Measurements from ENCODE around the gene NISCH.

Gene NISCH

DNA sequence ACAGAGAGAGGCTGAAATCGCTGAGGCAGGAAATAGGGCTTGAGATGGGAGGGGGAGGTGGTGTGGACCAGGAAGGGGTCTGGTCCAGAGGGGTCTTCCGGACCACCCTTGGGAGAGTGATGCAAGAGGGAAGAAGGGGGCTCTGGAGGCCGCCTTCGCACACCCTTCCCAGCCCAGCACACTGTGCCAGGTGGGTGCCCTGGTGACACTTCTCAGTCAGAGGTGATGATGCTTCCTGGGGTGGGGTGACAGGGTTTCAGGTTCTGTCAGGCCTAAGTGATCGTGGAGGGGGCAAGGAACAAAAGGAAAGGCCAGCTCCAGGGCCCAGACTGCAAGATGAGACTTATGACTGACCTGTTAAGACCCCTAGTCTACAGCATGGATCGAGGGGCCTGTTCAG is 23.2 kb upstream of the NISCH start:
- Mint-ChIP-seq H3K36me3 (ENCODE audit: low read depth) (no peaks in the 10 kb centered on the region), H3K27ac (no peak overlapping the region), H3K4me3 (no peak overlapping the region), H3K27me3 (no peaks in the 10 kb centered on the region), H3K9me3 (no peaks in the 10 kb centered on the region), H3K4me1 (ENCODE audit: low read depth) (no peaks in the 10 kb centered on the region)

DNA sequence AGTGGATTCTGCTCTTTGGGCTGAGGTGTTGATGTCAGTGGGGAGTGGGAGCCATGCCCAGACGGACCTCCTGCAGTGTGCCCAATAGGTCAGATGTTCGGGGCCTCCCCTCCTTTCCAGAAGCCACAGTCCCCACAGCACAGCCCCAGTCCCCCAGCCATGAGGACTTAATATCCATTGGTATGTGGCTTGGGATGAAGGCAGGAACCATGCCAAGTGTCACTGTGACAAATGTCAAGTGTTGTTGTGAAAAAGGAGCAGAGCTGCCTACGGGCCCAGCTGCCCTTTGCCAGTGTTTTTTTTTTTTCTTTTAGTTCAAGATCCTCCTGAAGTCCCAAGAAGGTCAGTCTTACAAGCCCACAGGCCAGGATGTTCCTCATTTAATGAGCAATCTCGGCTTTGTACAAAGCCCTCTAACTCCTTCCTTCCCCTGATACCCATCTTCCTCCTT is 22.7 kb upstream of the NISCH start:
- no peaks in the 10 kb centered on the region for H3K4me1 Mint-ChIP-seq (ENCODE audit: low read depth)
- no peaks in the 10 kb centered on the region for H3K27me3 Mint-ChIP-seq
- H3K4me3 Mint-ChIP-seq, result no peak overlapping the region
- no peaks in the 10 kb centered on the region for H3K36me3 Mint-ChIP-seq (ENCODE audit: low read depth)
- no peaks in the 10 kb centered on the region for H3K9me3 Mint-ChIP-seq
- H3K27ac Mint-ChIP-seq, result no peak overlapping the region

DNA sequence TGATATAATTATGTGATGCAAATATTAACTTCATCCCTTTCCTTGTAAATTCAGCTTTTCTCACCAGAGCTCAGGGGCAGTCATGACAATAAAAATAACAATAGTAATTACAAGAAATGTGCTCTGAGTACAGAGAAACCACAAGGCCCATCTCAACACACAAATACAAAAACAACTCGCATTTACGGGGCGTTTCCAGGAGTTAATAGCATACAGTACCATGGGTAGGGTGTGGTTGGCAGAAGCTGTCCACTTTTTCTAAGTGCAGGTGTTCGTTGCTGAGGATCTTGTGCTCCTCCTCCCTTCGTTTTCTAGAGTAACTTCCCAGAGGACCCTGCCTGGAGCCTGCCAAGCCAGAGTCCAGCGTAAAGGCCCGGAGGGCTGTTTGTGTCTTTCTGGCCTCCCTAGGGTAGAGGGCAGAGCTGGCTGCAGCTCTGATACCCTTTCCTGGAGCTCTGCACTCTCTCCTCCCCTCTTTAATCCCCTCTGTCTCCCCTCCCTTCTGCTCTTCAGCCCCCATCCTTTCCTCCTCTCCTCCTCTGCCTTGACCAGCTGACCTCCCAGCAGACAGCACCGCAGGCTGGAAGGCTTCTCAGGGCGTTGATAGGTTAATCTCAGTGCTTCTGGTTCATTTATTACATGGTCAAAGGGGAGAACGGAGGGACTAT is 21.9 kb upstream of the NISCH start:
- Mint-ChIP-seq H3K4me1 (ENCODE audit: low read depth) (no peaks in the 10 kb centered on the region), H3K27ac (no peak overlapping the region), H3K4me3 (no peak overlapping the region), H3K9me3 (no peaks in the 10 kb centered on the region), H3K36me3 (ENCODE audit: low read depth) (no peaks in the 10 kb centered on the region), H3K27me3 (no peaks in the 10 kb centered on the region)

DNA sequence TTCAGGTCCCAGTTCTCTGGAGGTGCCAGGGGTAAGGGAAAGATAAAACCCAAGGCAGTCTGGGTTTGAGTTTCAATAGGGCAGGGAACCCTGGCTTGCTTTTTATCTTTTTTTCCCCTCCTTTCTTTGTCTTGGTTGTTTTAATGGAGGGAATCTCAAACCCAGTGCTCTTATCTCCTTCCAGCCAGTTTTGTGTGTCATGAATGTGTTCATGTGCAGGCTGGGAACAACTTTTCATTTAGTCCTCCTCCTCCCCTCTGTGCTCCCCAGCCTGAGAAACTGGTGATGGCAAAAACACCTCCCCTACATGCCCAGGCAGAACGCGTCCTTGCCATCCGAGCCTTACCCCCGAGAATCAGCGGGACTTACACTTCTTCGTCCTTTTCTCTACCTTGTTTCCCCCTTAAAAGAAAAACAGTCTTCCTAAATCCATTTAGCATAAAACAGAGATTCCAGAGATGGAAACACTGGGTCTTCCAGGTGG is 21.4 kb upstream of the NISCH start:
- Mint-ChIP-seq H3K27me3 (no peaks in the 10 kb centered on the region), H3K4me1 (ENCODE audit: low read depth) (no peaks in the 10 kb centered on the region), H3K36me3 (ENCODE audit: low read depth) (no peaks in the 10 kb centered on the region), H3K27ac (no peak overlapping the region), H3K4me3 (no peak overlapping the region), H3K9me3 (no peaks in the 10 kb centered on the region)

DNA sequence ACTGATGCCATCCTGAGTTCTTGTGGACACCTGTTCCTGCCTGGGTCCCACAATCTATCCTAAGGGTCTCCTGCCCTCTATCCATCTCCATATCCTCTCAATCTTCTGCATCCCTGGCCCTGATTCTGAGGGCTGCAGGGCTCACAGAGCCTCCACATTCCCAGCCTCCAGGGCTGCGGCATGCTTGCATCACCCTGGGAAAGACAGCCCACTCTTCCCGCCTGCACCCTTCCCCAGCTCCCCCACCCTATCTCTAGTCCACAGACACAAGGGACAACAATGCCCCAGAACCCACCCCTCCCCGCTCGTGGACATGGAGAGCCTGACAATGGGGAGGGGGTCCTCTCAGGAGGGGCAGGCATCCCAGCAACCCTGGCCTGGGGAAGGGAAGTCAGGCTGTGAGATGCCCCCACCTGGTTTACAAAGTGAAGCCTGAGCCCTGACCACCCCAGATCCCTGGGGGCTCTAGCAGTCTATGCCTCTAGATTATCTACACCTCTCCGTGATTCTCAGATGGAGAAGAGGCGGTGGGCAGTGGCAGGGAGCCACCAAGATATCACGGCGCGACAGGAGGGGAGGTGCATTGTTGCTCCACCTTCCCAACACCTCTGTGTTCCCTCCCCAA is 20.8 kb upstream of the NISCH start:
- Mint-ChIP-seq H3K27ac (no peak overlapping the region), H3K27me3 (no peaks in the 10 kb centered on the region), H3K4me1 (ENCODE audit: low read depth) (no peaks in the 10 kb centered on the region), H3K4me3 (no peak overlapping the region), H3K36me3 (ENCODE audit: low read depth) (no peaks in the 10 kb centered on the region), H3K9me3 (no peaks in the 10 kb centered on the region)

DNA sequence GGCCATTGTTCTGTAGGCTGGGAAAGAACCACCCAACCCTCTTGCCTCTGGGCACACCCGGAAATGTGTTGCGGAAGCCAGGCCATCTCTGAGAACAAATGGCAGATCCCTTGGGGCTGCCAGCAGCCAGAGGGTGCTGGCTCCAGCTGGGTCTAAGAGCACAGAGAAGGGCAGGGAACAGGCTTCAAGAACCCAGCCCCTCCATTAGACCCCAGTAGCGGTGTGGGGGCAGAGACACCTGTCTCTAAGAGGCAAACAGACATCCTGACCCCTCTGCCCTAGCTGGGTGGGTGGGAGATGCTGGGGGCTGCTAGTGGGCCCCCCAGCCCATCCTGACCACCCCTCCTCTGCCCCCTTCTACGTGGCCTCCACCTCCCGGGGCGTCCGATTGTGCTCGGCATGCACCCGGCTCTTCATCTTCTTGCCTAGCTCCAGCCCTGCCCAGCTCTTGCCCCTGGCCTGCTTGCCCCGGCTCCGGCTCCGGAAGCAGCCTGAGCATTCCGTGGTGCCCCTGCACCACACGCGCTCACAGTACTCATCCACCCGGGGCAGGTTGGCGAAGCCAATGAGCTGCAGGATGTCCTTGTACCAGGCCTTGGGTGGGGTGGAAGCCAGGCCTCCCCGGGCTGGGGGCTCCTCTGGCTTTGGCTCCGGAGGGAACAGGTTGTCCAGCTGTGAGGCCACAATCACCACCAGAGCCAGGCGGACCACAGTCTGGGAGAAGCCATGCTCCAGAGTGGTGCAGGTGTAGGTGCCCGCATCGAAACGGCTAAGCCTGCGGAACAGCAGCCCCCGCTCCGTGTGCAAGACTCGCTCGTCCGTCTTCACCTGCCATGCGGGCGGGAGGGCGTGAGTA is 19.9 kb upstream of the NISCH start:
- Mint-ChIP-seq H3K27ac (no peak overlapping the region), H3K9me3 (no peaks in the 10 kb centered on the region), H3K27me3 (no peaks in the 10 kb centered on the region), H3K4me3 (no peak overlapping the region), H3K36me3 (ENCODE audit: low read depth) (no peaks in the 10 kb centered on the region), H3K4me1 (ENCODE audit: low read depth) (no peaks in the 10 kb centered on the region)

DNA sequence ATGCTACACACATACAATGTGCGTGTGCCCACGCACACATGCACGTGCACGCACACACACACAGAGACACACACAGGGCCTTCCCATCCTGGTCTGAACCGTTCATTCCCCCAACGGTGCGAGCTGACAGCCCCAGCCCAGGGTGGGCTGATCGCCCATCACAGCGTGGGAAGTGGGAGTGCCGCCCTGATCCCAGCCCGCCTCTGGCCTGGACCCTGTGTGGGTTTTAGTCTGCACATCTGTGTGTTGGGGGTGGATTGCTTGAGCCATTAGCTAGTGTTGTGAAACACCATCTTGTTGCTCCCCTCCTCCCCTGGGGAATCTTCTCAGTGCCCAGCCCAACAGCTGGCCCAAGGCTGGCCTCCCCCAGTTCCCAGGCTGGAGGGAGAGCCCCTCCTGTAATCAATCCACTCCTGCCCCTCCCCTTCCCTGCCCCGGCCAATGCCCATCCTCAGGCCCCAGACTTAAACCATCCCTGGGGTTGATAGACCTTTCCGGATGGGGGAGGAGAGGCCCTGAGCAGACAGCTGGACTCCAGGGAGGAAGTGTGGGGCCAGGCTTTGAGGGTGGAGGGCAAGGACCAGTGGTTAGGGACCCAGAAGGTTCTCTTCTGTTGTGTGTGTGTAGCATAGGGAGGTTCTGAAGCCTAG is 18.8 kb upstream of the NISCH start:
- Mint-ChIP-seq H3K27ac (no peak overlapping the region), H3K9me3 (no peaks in the 10 kb centered on the region), H3K27me3 (no peaks in the 10 kb centered on the region), H3K4me3 (no peak overlapping the region), H3K4me1 (ENCODE audit: low read depth) (no peaks in the 10 kb centered on the region), H3K36me3 (ENCODE audit: low read depth) (no peaks in the 10 kb centered on the region)

DNA sequence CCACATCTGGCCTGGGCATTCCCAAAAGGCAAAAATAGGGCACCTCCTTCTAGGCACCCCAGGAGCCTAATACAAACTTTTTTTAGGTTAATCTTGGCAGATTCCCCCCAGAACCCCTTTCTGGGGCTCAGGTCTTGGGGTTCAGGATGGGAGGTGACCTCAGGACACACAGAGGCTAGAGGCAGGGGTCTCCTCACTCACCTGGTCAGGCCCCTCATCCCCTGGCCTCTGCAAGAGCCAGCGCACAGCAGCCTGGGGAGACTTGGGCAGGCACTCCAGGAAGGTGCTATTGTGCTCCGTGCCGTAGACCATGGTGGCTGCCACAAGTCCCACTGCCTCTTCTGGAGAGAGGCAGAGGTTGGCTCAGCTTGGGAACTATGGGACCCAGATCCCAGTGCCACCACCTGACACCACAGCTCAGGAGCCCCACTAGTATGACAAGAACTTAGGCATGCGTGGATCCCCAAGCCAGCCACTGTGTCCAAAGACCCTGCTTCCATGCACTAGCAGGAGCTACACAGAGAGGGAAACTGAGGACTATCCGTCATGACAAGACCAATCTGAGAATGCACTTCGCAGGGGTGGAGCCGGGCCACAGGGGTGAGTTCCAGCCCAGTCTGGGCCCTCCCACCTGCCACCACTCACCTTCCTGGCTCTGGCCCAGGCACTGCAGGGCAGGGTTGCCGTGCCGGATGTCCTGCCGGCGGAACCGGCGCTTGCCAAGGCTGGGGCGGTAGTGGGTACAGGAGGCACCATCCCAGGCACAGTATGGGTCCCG is 17.9 kb upstream of the NISCH start:
- Mint-ChIP-seq H3K27ac (no peak overlapping the region), H3K9me3 (no peaks in the 10 kb centered on the region), H3K4me1 (ENCODE audit: low read depth) (no peaks in the 10 kb centered on the region), H3K4me3 (no peak overlapping the region), H3K27me3 (no peaks in the 10 kb centered on the region), H3K36me3 (ENCODE audit: low read depth) (no peaks in the 10 kb centered on the region)

DNA sequence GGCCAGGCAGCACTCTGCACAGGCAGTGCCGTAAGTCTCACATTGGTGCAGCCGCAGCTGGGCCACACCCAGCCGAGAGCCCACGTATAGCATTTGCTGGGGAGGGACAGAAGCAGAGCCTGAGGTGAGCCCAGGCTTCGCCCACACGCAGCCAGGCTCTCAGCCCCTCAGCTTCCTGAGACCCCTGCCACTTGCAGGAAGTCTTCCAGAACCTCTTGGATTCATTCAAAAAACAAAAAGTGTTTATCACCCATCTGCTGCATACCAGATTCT is 17.4 kb upstream of the NISCH start:
- Mint-ChIP-seq H3K9me3 (no peaks in the 10 kb centered on the region), H3K4me3 (no peak overlapping the region), H3K36me3 (ENCODE audit: low read depth) (no peaks in the 10 kb centered on the region), H3K27me3 (no peaks in the 10 kb centered on the region), H3K4me1 (ENCODE audit: low read depth) (no peaks in the 10 kb centered on the region), H3K27ac (no peak overlapping the region)

DNA sequence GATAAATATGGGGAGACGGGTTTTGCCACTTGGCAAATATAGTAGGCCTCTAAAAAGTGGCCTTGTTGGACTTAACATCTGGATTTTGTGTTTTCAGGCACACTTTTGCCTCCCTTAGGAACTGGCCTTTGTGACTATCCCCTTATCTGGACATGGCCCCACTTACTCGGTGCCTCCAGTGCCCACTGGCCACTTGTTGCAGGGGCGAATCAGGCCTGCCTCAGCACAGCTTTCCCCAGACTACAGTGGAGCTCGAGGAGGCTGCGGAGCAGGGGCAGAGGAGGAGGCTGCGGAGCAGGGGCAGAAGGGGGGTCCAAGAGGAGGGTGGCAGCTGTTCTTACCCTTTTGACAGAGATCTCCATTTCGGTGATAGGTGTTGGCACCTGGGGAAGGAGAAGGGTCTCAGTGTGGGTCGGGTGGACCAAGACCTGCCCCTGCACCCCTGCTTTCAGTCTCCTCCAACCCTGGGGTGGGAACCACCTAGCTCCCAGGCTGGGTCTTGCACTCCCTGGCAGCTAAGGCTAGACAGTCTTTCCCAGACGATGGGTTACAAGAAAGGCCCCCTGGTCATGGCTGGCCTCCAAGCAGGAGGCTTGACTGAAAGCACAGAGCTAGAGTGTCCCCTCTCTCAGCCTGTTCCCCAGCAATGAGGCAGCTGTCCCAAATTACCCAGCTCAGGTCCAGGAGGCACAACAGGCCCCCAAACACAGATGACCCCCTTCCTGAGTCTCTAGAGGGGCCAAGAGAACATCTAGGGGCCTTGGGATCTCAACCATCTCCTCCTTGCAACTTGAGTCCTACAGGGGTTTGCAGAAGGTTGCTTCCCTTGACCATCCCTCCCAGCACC is 16.6 kb upstream of the NISCH start:
- Mint-ChIP-seq H3K9me3 (no peaks in the 10 kb centered on the region), H3K27ac (no peak overlapping the region), H3K4me3 (no peak overlapping the region), H3K27me3 (no peaks in the 10 kb centered on the region), H3K4me1 (ENCODE audit: low read depth) (no peaks in the 10 kb centered on the region), H3K36me3 (ENCODE audit: low read depth) (no peaks in the 10 kb centered on the region)

DNA sequence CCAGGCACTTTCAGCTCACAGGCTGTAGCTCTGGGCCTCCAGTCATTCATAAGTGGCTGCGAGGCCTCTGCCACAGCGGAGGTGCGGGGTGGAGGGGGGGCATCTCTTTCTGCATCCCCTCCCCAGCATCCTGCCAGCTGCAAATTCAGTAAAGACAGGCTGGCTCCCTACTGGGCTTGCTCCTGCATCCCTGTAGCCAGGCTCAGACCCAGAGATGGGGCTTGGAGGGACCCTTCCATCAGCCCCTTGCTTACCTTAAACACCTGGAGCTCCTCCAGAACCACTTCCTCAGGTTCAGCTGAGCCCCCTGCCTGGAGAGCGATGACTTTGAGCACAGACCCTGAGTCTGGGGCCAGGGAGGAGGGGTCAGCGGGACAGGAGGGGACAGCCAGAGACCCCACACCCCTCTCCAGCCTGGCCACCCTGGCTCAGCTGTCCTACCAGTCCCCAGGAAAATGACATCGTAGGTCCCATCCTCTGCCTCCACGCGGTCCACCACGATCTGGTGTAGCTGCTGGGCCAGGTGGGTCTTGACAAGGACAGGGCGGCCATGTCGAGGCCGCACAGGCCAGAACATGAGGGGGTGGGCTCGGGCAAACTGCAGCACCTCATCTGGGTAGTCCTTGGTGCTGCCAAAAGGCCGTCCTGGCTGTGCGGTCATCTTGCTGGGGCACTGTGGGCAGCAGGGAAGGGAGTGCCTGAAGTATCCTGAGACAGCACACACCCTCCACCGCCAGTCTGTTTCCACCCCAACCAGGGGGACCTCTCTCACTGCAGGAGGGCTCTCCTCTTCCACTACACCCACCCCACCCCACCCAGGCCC is 15.8 kb upstream of the NISCH start:
- Mint-ChIP-seq H3K27me3 (no peaks in the 10 kb centered on the region), H3K27ac (no peak overlapping the region), H3K4me3 (no peak overlapping the region), H3K36me3 (ENCODE audit: low read depth) (no peaks in the 10 kb centered on the region), H3K4me1 (ENCODE audit: low read depth) (no peaks in the 10 kb centered on the region), H3K9me3 (no peaks in the 10 kb centered on the region)

DNA sequence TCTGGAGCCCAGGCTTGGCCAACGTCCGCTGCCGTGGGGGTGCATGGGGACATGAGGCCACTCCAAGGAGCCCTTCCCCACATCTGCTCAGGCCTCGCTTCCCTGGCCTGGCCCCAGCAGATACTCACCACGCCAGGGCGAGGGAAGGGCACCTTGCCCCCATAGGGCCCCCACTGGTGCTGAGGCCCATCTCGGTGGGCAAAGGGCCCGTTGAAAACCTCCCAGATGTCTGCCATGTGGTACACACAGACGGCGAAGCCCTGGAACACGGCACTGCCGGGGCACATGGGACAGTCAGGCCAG is 15.2 kb upstream of the NISCH start:
- no peaks in the 10 kb centered on the region for H3K9me3 Mint-ChIP-seq
- no peak overlapping the region for H3K27ac Mint-ChIP-seq
- H3K27me3 Mint-ChIP-seq, result no peaks in the 10 kb centered on the region
- H3K36me3 Mint-ChIP-seq (ENCODE audit: low read depth), result no peaks in the 10 kb centered on the region
- H3K4me1 Mint-ChIP-seq (ENCODE audit: low read depth), result no peaks in the 10 kb centered on the region
- H3K4me3 Mint-ChIP-seq, result no peak overlapping the region

DNA sequence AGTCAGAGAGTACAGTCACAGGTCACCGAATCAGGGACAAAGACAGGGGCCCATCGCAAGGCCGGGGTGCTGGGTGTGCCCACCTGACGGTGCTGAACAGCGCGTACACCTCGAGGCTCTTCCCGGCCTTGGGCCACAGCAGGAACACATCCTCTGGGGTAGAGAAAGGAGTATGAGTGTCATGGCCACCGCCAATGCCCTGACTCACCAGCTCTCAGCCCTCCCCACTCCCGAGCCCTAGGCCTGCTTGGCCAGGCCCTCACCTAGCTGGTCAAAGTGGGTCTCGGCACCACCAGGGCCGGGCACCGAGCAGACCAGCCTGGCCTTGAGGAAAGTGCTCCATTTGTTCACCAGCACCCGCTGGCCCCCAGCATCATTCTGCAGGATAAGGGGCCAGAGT is 14.7 kb upstream of the NISCH start:
- Mint-ChIP-seq H3K27ac (no peak overlapping the region), H3K36me3 (ENCODE audit: low read depth) (no peaks in the 10 kb centered on the region)

More for the DNA sequence above, 14.7 kb upstream of the NISCH start:
- Mint-ChIP-seq H3K27me3 (no peaks in the 10 kb centered on the region), H3K9me3 (no peaks in the 10 kb centered on the region), H3K4me3 (no peak overlapping the region), H3K4me1 (ENCODE audit: low read depth) (no peaks in the 10 kb centered on the region)

All from stimulated activated naive CD8-positive, alpha-beta T cell treated with anti-CD3 and anti-CD28 coated beads, Interleukin-15, Interleukin-2, amounts not matched to agents 100 ng/mL and 50 ng/mL, for 24 hours (primary cell).